Measurements from ENCODE around the gene RPTOR.

RPTOR gene

GRCh38 chr17:80804466-80804865, 259.8 kb downstream of the RPTOR start:
- no peak for TF ChIP-seq CTCF (IDR thresholded peaks at IDR 0.05; ENCODE audit: low read depth, low read length, missing control alignments)
- DNase-seq (ENCODE audit: low read depth), result no peak
- no peak overlapping the region for H3K4me3 ChIP-seq (ENCODE audit: low read depth, low read length)

- no peak overlapping the region for H3K4me3 ChIP-seq (ENCODE audit: low read depth, low read length)
- TF ChIP-seq CTCF (IDR thresholded peaks at IDR 0.05; ENCODE audit: low read depth, low read length, missing control alignments), result no peak
- no peak for DNase-seq (ENCODE audit: low read depth)
Measured at GRCh38 chr17:80805032-80805751, 260.6 kb downstream of the RPTOR start.

- no peak for TF ChIP-seq CTCF (IDR thresholded peaks at IDR 0.05; ENCODE audit: low read depth, low read length, missing control alignments)
Measured at GRCh38 chr17:80807014-80807413, 262.4 kb downstream of the RPTOR start.

GRCh38 chr17:80807882-80808281, 263.2 kb downstream of the RPTOR start:
- TF ChIP-seq CTCF (IDR thresholded peaks at IDR 0.05; ENCODE audit: low read depth, low read length, missing control alignments), result no peak
- no peak for DNase-seq (ENCODE audit: low read depth)
- H3K4me3 ChIP-seq (ENCODE audit: low read depth, low read length), result no peak overlapping the region

More at GRCh38 chr17:80807014-80807413, 262.4 kb downstream of the RPTOR start:
- no peak overlapping the region for H3K4me3 ChIP-seq (ENCODE audit: low read depth, low read length)
- DNase-seq (ENCODE audit: low read depth), result no peak

GRCh38 chr17:80811181-80812105, 266.8 kb downstream of the RPTOR start:
- no peak for DNase-seq (ENCODE audit: low read depth)
- TF ChIP-seq CTCF (IDR thresholded peaks at IDR 0.05; ENCODE audit: low read depth, low read length, missing control alignments), result no peak
- no peak overlapping the region for H3K4me3 ChIP-seq (ENCODE audit: low read depth, low read length)

GRCh38 chr17:80812362-80813088, 267.9 kb downstream of the RPTOR start:
- no peak for TF ChIP-seq CTCF (IDR thresholded peaks at IDR 0.05; ENCODE audit: low read depth, low read length, missing control alignments)
- DNase-seq (ENCODE audit: low read depth), result no peak
- no peak overlapping the region for H3K4me3 ChIP-seq (ENCODE audit: low read depth, low read length)

Measured in GM12864 (cell line).